GM12874 (cell line): ENCODE measurements around the gene ADGRD1.

Experiments used
- CTCF ChIP-seq: IDR thresholded peaks from 2 replicates; pipeline ENCODE4 v1.5.1; 2011; ENCODE audit warnings: low read depth, mild to moderate bottlenecking, control low read depth, low read length, moderate library complexity; ENCODE audit not compliant: insufficient read depth

Gene ADGRD1

DNA sequence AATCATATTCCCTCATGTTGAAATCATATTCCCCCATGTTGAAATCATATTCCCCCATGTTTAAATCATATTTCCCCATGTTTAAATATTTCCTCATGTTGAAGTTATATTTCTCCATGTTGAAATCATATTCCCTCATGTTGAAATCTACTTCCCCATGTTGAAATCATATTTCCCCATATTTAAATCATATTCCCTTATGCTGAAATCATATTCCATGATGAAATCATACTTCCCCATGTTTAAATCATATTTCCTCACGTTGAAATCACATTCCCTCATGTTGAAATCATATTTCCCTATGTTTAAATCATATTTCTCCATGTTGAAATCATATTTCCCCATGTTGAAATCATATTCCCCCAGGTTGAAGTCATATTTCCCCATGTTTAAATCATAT, 34.6 kb upstream of the ADGRD1 start:
- no peak for TF ChIP-seq CTCF

GRCh38 chr12:130920119-130920703, 33.5 kb upstream of the ADGRD1 start:
- TF ChIP-seq CTCF = no peak

GRCh38 chr12:130920723-130921381, 32.9 kb upstream of the ADGRD1 start:
- no peak for TF ChIP-seq CTCF

- TF ChIP-seq CTCF = no peak
Measured at GRCh38 chr12:130922511-130922953, 31.2 kb upstream of the ADGRD1 start.

- no peak for TF ChIP-seq CTCF
Measured at GRCh38 chr12:130924966-130925665, 28.6 kb upstream of the ADGRD1 start.

- TF ChIP-seq CTCF = no peak
Measured at GRCh38 chr12:130925666-130926015, 28.1 kb upstream of the ADGRD1 start.

GRCh38 chr12:130929363-130929762, 24.3 kb upstream of the ADGRD1 start:
- TF ChIP-seq CTCF = no peak
